ENCODE results near the gene ZNF804A.

- TF ChIP-seq SUZ12 (IDR thresholded peaks at IDR 0.05; ENCODE audit: extremely low read depth, insufficient read depth, insufficient read length) (no peak), YY1 (IDR thresholded peaks at IDR 0.05; ENCODE audit: insufficient read depth, insufficient read length) (no peak)
Observed at GRCh38 chr2:184921676-184922075, 323.3 kb downstream of the ZNF804A start.
